HCT116 (cell line): ENCODE data around the gene MYO5C. TPM values are rescaled to one million over a fixed set of nuclear protein-coding genes. Genes with fewer than 3 reads are reported as not detected.

Experiments
- ATAC-seq: fragments of 200-7000 bp; cut with Tn5 transposase; 2 replicates; pipeline ENCODE4 v1.9.1; 2020; ENCODE audit warnings: mild to moderate bottlenecking, moderate library complexity
- BruUV-seq: library from RNA; stranded (reverse); fragments of 400-500 nt; replicated peaks from 2 replicates; lab custom pipeline; 2021; lab: Mats Ljungman, UMichigan
- CTCF ChIA-PET: fragments of 300-600 bp; sonication (Branson Sonifier 250); formaldehyde crosslinking; loops from one replicate; lab custom pipeline; 2021; ENCODE audit warnings: antibody characterized with exemption; lab: Charles Lee
- POLR2A ChIA-PET: fragments of 300-600, 350-600 bp; sonication (Branson Sonifier 250); formaldehyde crosslinking; loops from one replicate; lab custom pipeline; 2021; ENCODE audit warnings: antibody characterized with exemption; lab: Charles Lee
- RAD21 ChIA-PET, 2 experiments: fragments of 300-600 bp; sonication (Branson Sonifier 250); formaldehyde crosslinking; loops; one replicate each; lab custom pipeline; 2023; ENCODE audit warnings: low total read pairs in 2 of 2; ENCODE audit not compliant: uncharacterized antibody in 2 of 2, unreplicated experiment in 2 of 2, low non-redundant PET in 1 of 2; lab: Charles Lee
- DNase-seq: peaks from one replicate; pipeline ENCODE4 v3.0.0-alpha.2; 2010; ENCODE audit warnings: low read depth, low spot score
- H2AFZ ChIP-seq: fragments of 200-600 bp; shearing (Covaris generic), sonication (generic); 2 replicates; pipeline ENCODE4 v1.6.1; 2017; ENCODE audit warnings: low read depth, mixed run types, mixed read lengths, antibody characterized with exemption, low read length; ENCODE audit not compliant: poor library complexity, severe bottlenecking
- H3K27ac ChIP-seq: 2 replicates; pipeline ENCODE4 v1.5.1; 2012; ENCODE audit warnings: low read depth, low read length
- H3K27me3 ChIP-seq: fragments of 200-600 bp; sonication (generic); 2 replicates; pipeline ENCODE4 v1.6.1; 2016; ENCODE audit warnings: mixed run types, low read length, mixed read lengths; ENCODE audit not compliant: insufficient read depth
- H3K36me3 ChIP-seq, 2 experiments: fragments of 200-500 bp in 1 of 2; fragments of 200-600 bp in 1 of 2; sonication (Bioruptor generic) in 1 of 2; sonication (generic) in 1 of 2; 2 replicates each; pipeline versions ENCODE4 v1.5.1 to v1.6.1; 2014 to 2016; ENCODE audit warnings: low read length in 2 of 2, inconsistent platforms in 1 of 2, mixed read lengths in 1 of 2, mixed run types in 1 of 2; ENCODE audit not compliant: insufficient read depth in 2 of 2, control insufficient read depth in 1 of 2
- H3K4me1 ChIP-seq, 2 experiments: fragments of 200-600 bp in 1 of 2; sonication (generic) in 1 of 2; 2 replicates each; pipeline versions ENCODE4 v1.5.1 to v1.6.1; 2012 to 2017; ENCODE audit warnings: low read length in 2 of 2, inconsistent platforms in 1 of 2, mild to moderate bottlenecking in 1 of 2, mixed read lengths in 1 of 2, mixed run types in 1 of 2, moderate library complexity in 1 of 2; ENCODE audit not compliant: insufficient read depth in 2 of 2, control insufficient read depth in 1 of 2
- H3K4me2 ChIP-seq: fragments of 200-600 bp; sonication (generic); 2 replicates; pipeline ENCODE4 v1.6.1; 2017; ENCODE audit warnings: mixed run types, low read length, mixed read lengths
- H3K4me3 ChIP-seq, 2 experiments: fragments of 200-600 bp in 1 of 2; sonication (generic) in 1 of 2; replicated peaks in 1 of 2; 2 replicates each; pipeline ENCODE4 v1.5.1; 2011 to 2016; ENCODE audit warnings: low read length in 2 of 2, control low read depth in 1 of 2, low read depth in 1 of 2, mild to moderate bottlenecking in 1 of 2, mixed read lengths in 1 of 2, mixed run types in 1 of 2
- H3K79me2 ChIP-seq: fragments of 200-600 bp; sonication (generic); 2 replicates; pipeline ENCODE4 v1.6.1; 2017; ENCODE audit warnings: mild to moderate bottlenecking, mixed run types, low read length, moderate library complexity, mixed read lengths; ENCODE audit not compliant: insufficient read depth
- H3K9ac ChIP-seq: fragments of 200-600 bp; sonication (generic); 2 replicates; pipeline ENCODE4 v1.6.1; 2016; ENCODE audit warnings: low read length, mixed read lengths
- H3K9me2 ChIP-seq: fragments of 200-600 bp; sonication (generic), shearing (Covaris generic); 2 replicates; pipeline ENCODE4 v1.6.1; 2017; ENCODE audit warnings: mixed run types, mild to moderate bottlenecking, moderate library complexity; ENCODE audit not compliant: insufficient read depth
- H3K9me3 ChIP-seq, 2 experiments: fragments of 200-500 bp in 1 of 2; fragments of 200-600 bp in 1 of 2; sonication (Bioruptor generic) in 1 of 2; sonication (generic) in 1 of 2; 2 replicates each; pipeline ENCODE4 v1.6.1; 2014 to 2017; ENCODE audit warnings: low read length in 2 of 2, mixed read lengths in 2 of 2, inconsistent platforms in 1 of 2, low read depth in 1 of 2, mild to moderate bottlenecking in 1 of 2, mixed run types in 1 of 2, moderate library complexity in 1 of 2; ENCODE audit not compliant: control insufficient read depth in 1 of 2, insufficient read depth in 1 of 2
- H4K20me1 ChIP-seq: fragments of 200-600 bp; sonication (generic), shearing (Covaris generic); 2 replicates; pipeline ENCODE4 v1.6.1; 2017; ENCODE audit warnings: mixed run types, mild to moderate bottlenecking, moderate library complexity; ENCODE audit not compliant: insufficient read depth
- ATF3 ChIP-seq: IDR thresholded peaks from 2 replicates; pipeline ENCODE4 v1.6.1; 2012
- CEBPB ChIP-seq: IDR thresholded peaks from 2 replicates; pipeline ENCODE4 v1.6.1; 2012; ENCODE audit warnings: low read depth
- CTCF ChIP-seq, 3 experiments: fragments of 200-600 bp in 1 of 3; sonication (generic) in 1 of 3; IDR thresholded peaks in 2 of 3; conservative IDR thresholded peaks in 1 of 3; 2 replicates each; pipeline ENCODE4 v1.5.1; 2012 to 2017; ENCODE audit warnings: low read depth in 2 of 3, low read length in 2 of 3, antibody characterized with exemption in 1 of 3, borderline replicate concordance in 1 of 3, control low read depth in 1 of 3, mild to moderate bottlenecking in 1 of 3, mixed read lengths in 1 of 3, mixed run types in 1 of 3, moderate library complexity in 1 of 3; ENCODE audit not compliant: insufficient read depth in 1 of 3
- EZH2phosphoT487 ChIP-seq: fragments of 200-600 bp; IDR thresholded peaks from 2 replicates; pipeline ENCODE4 v1.6.1; 2018; ENCODE audit warnings: antibody characterized with exemption, borderline replicate concordance
- JUND ChIP-seq: IDR thresholded peaks from 2 replicates; pipeline ENCODE4 v1.6.1; 2012
- REST ChIP-seq: IDR thresholded peaks from 2 replicates; pipeline ENCODE4 v1.6.1; 2012; ENCODE audit warnings: low read depth
- SP1 ChIP-seq: IDR thresholded peaks from 2 replicates; pipeline ENCODE4 v1.6.1; 2012; ENCODE audit warnings: low read depth
- SRF ChIP-seq: IDR thresholded peaks from 2 replicates; pipeline ENCODE4 v1.6.1; 2012; ENCODE audit warnings: low read depth
- YY1 ChIP-seq: IDR thresholded peaks from 2 replicates; pipeline ENCODE4 v1.6.1; 2011; ENCODE audit warnings: low read length, low read depth, moderate library complexity, mild to moderate bottlenecking; ENCODE audit not compliant: insufficient replicate concordance; ENCODE audit errors: extremely low read depth
- ZBTB33 ChIP-seq: IDR thresholded peaks from 2 replicates; pipeline ENCODE4 v1.6.1; 2011; ENCODE audit warnings: mild to moderate bottlenecking, low read length, moderate library complexity; ENCODE audit not compliant: insufficient replicate concordance; ENCODE audit errors: extremely low read depth
- intact Hi-C: fragments of 100-400 bp; cut with micrococcal nuclease; formaldehyde crosslinking; loops from 2 replicates; pipeline ENCODE4 v1.10.0; 2022
- total RNA-seq: library from RNA; stranded (reverse); gene quantifications from one replicate; pipeline ENCODE4 v1.2.1, GENCODE V29; 2021; ENCODE audit not compliant: unreplicated experiment

MYO5C gene
- total RNA-seq, 1 experiment from 2014 or later: 34.0 TPM

- no TSS peak for BruUV-seq
- Histone ChIP-seq H4K20me1 (no peaks in the 10 kb centered on the region), H2AFZ (no peak overlapping the region), H3K36me3 (peaks cover 15 to 17% of the 10 kb centered on the region in 2 experiments), H3K9ac (no peak overlapping the region), H3K9me3 (no peaks in the 10 kb centered on the region), H3K4me2 (no peak overlapping the region), H3K27me3 (no peaks in the 10 kb centered on the region), H3K27ac (no peak overlapping the region), H3K4me1 (peaks cover 14 to 35% of the 10 kb centered on the region in 2 experiments), H3K9me2 (no peaks in the 10 kb centered on the region), H3K79me2 (no peaks in the 10 kb centered on the region), H3K4me3 (no peak overlapping the region)
- ChIA-PET POLR2A (no interaction called here), CTCF (interaction anchor here (0.6 to 8.3 kb wide), 2 partner anchors 78 to 477 kb away, joined by 3 to 72 read pairs; no protein-coding TSS in a partner anchor), RAD21 (no interaction called here)
- no peak for TF ChIP-seq YY1
- TF ChIP-seq EZH2phosphoT487: no peak
- TF ChIP-seq SRF: no peak
- no peak for TF ChIP-seq ZBTB33
- no peak for TF ChIP-seq SP1
- TF ChIP-seq ATF3: no peak
- no peak for TF ChIP-seq CEBPB
- TF ChIP-seq REST: no peak
- no peak for TF ChIP-seq CTCF (IDR thresholded peaks at IDR 0.05 in 2 of 3, conservative IDR thresholded peaks at IDR 0.05 in 1 of 3; ENCODE audit: borderline replicate concordance in 1 of 3, insufficient read depth in 1 of 3, low read depth in 2 of 3, low read length in 2 of 3)
- no peak for TF ChIP-seq JUND
- ATAC-seq: no peak
- intact Hi-C loops: loop anchor here (5.0 to 10.0 kb wide), 2 partner anchors 39 to 306 kb away; partner anchors contain the start of genes ARPP19 and MYO5C
- no peak for DNase-seq
Measured at GRCh38 chr15:52258461-52258860, 37.1 kb downstream of the MYO5C start.
